ENCODE measurements around the gene PINK1.

Gene PINK1

DNA sequence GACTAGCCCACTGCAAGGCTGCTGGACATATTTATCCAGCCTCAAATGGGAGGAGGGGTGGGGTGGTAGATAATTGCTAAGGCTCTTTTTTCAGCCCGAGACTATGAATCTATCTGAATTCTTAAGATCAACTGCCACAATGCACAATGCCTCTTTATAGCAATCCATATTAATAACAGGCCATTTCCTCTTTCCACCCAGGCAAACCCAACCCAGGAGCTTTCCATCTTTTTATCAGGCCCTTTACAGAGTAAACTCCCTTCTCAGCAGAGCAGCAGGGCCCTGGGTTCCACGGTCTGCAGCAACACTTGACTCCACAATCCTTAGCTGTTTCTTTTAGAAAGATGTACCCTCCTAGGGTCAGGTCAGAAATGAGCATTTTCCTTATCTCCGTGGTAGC lies 27.1 kb downstream of the PINK1 start:
- TF ChIP-seq, protein P1, sequence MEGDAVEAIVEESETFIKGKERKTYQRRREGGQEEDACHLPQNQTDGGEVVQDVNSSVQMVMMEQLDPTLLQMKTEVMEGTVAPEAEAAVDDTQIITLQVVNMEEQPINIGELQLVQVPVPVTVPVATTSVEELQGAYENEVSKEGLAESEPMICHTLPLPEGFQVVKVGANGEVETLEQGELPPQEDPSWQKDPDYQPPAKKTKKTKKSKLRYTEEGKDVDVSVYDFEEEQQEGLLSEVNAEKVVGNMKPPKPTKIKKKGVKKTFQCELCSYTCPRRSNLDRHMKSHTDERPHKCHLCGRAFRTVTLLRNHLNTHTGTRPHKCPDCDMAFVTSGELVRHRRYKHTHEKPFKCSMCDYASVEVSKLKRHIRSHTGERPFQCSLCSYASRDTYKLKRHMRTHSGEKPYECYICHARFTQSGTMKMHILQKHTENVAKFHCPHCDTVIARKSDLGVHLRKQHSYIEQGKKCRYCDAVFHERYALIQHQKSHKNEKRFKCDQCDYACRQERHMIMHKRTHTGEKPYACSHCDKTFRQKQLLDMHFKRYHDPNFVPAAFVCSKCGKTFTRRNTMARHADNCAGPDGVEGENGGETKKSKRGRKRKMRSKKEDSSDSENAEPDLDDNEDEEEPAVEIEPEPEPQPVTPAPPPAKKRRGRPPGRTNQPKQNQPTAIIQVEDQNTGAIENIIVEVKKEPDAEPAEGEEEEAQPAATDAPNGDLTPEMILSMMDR (IDR thresholded peaks at IDR 0.05; ENCODE audit: borderline replicate concordance, insufficient read depth, low read depth, low read length) = no peak
- H3K4me3 ChIP-seq (ENCODE audit: low read depth, low read length) = peak overlapping the region; percentile 89

- TF ChIP-seq, protein P1 (IDR thresholded peaks at IDR 0.05; ENCODE audit: borderline replicate concordance, insufficient read depth, low read depth, low read length) = no peak
- H3K4me3 ChIP-seq (ENCODE audit: low read depth, low read length) = peak overlapping the region; percentile 89
Measured at GRCh38 chr1:20660847-20661206, 27.6 kb downstream of the PINK1 start.

GRCh38 chr1:20661207-20662109 lies 28.2 kb downstream of the PINK1 start, which contains the start of gene DDOST:
Gene DDOST (minus strand): TSS chr1:20661369. CDS start chr1:20661350, 19 bp downstream.
- peak within 1 kb of the TSS; percentile 89 for H3K4me3 ChIP-seq (ENCODE audit: low read depth, low read length)
- TF ChIP-seq, protein P1 (IDR thresholded peaks at IDR 0.05; ENCODE audit: borderline replicate concordance, insufficient read depth, low read depth, low read length) = peak; percentile 46

- TF ChIP-seq, protein P1 (IDR thresholded peaks at IDR 0.05; ENCODE audit: borderline replicate concordance, insufficient read depth, low read depth, low read length) = no peak
- H3K4me3 ChIP-seq (ENCODE audit: low read depth, low read length) = peak overlapping the region; percentile 68
Measured at GRCh38 chr1:20662110-20662475, 28.8 kb downstream of the PINK1 start.

- TF ChIP-seq, protein P1 (IDR thresholded peaks at IDR 0.05; ENCODE audit: borderline replicate concordance, insufficient read depth, low read depth, low read length) = no peak
- H3K4me3 ChIP-seq (ENCODE audit: low read depth, low read length) = no peak overlapping the region
Measured at GRCh38 chr1:20663365-20663764, 30.1 kb downstream of the PINK1 start.

GRCh38 chr1:20663969-20664715 lies 30.9 kb downstream of the PINK1 start:
- TF ChIP-seq, protein P1 (IDR thresholded peaks at IDR 0.05; ENCODE audit: borderline replicate concordance, insufficient read depth, low read depth, low read length) = no peak
- H3K4me3 ChIP-seq (ENCODE audit: low read depth, low read length) = no peak overlapping the region

Data from GM12875 (cell line).